GM23338 (cell line): ENCODE data around the gene EVC. TPM values are rescaled to one million over a fixed set of nuclear protein-coding genes. Genes with fewer than 3 reads are reported as not detected.

ENCODE experiments used
- ATAC-seq: fragments of 200-7000 bp; cut with Tn5 transposase; 3 replicates; pipeline ENCODE4 v1.9.1; 2020
- DNase-seq: peaks from one replicate; pipeline ENCODE4 v3.0.0-alpha.2; 2015; ENCODE audit warnings: low spot score
- H2AFZ ChIP-seq: fragments of 200-600 bp; sonication (generic); 2 replicates; pipeline ENCODE4 v1.8.0; 2016; ENCODE audit warnings: antibody characterized with exemption, mild to moderate bottlenecking, moderate library complexity
- H3F3A ChIP-seq: fragments of 200-600 bp; sonication (generic); replicated peaks from 2 replicates; pipeline ENCODE4 v1.8.0; 2017; ENCODE audit warnings: antibody characterized with exemption, mixed run types, low read depth
- H3K27ac ChIP-seq: fragments of 200-600 bp; sonication (generic); 2 replicates; pipeline ENCODE4 v1.6.1; 2016; ENCODE audit warnings: low read depth
- H3K27me3 ChIP-seq: fragments of 200-600 bp; sonication (generic); 2 replicates; pipeline ENCODE4 v1.8.0; 2016; ENCODE audit warnings: mild to moderate bottlenecking, mixed run types, moderate library complexity; ENCODE audit not compliant: insufficient read depth
- H3K36me3 ChIP-seq: fragments of 200-600 bp; sonication (generic); 2 replicates; pipeline ENCODE4 v1.8.0; 2016; ENCODE audit warnings: mild to moderate bottlenecking; ENCODE audit not compliant: insufficient read depth
- H3K4me1 ChIP-seq: fragments of 200-600 bp; sonication (generic); 2 replicates; pipeline ENCODE4 v1.8.0; 2016; ENCODE audit warnings: mild to moderate bottlenecking, moderate library complexity; ENCODE audit not compliant: insufficient read depth
- H3K4me2 ChIP-seq: fragments of 200-600 bp; sonication (generic); 2 replicates; pipeline ENCODE4 v1.7.1; 2017; ENCODE audit warnings: mixed run types
- H3K4me3 ChIP-seq: fragments of 200-600 bp; sonication (generic); 2 replicates; pipeline ENCODE4 v1.6.1; 2016; ENCODE audit warnings: mixed run types
- H3K79me2 ChIP-seq: fragments of 200-600 bp; sonication (generic); replicated peaks from 2 replicates; pipeline ENCODE4 v1.8.0; 2017; ENCODE audit warnings: mild to moderate bottlenecking; ENCODE audit not compliant: insufficient read depth
- H3K9me2 ChIP-seq: fragments of 200-600 bp; sonication (generic); 2 replicates; pipeline ENCODE4 v1.8.0; 2017; ENCODE audit not compliant: insufficient read depth
- H4K20me1 ChIP-seq: fragments of 200-600 bp; sonication (generic); replicated peaks from 2 replicates; pipeline ENCODE4 v1.8.0; 2017; ENCODE audit warnings: mild to moderate bottlenecking; ENCODE audit not compliant: insufficient read depth
- H3K27ac Mint-ChIP-seq: 2 replicates; pipeline ENCODE4 v1.8.0; 2020; ENCODE audit warnings: inconsistent platforms, mild to moderate bottlenecking, moderate library complexity, mixed read lengths
- H3K27me3 Mint-ChIP-seq: 3 replicates; pipeline ENCODE4 v1.8.0; 2022; ENCODE audit warnings: low read depth, mild to moderate bottlenecking, moderate library complexity, mixed read lengths, inconsistent platforms; ENCODE audit not compliant: insufficient read depth, poor library complexity
- H3K36me3 Mint-ChIP-seq: 3 replicates; pipeline ENCODE4 v1.8.0; 2021; ENCODE audit warnings: low read depth, mild to moderate bottlenecking, inconsistent platforms, moderate library complexity, mixed read lengths
- H3K4me1 Mint-ChIP-seq: 3 replicates; pipeline ENCODE4 v1.8.0; 2020; ENCODE audit warnings: mild to moderate bottlenecking, inconsistent platforms, mixed read lengths
- H3K4me3 Mint-ChIP-seq: 3 replicates; pipeline ENCODE4 v1.8.0; 2021; ENCODE audit warnings: moderate library complexity, mild to moderate bottlenecking, inconsistent platforms, mixed read lengths
- H3K9me3 Mint-ChIP-seq: 3 replicates; pipeline ENCODE4 v1.8.0; 2020; ENCODE audit warnings: moderate library complexity, mild to moderate bottlenecking, inconsistent platforms, mixed read lengths
- CREB1 ChIP-seq: fragments of 250-450 bp; sonication (Bioruptor Pico); IDR thresholded peaks from 2 replicates; pipeline ENCODE4 v1.5.0; 2020; ENCODE audit warnings: low read depth, mild to moderate bottlenecking, moderate library complexity
- EZH2 ChIP-seq: fragments of 200-600 bp; sonication (generic); IDR thresholded peaks from one replicate; pipeline ENCODE4 v1.8.0; 2017; ENCODE audit warnings: antibody characterized with exemption, mild to moderate bottlenecking, low read depth; ENCODE audit not compliant: unreplicated experiment
- EZH2phosphoT487 ChIP-seq: fragments of 200-600 bp; sonication (generic); IDR thresholded peaks from one replicate; pipeline ENCODE4 v1.8.1; 2018; ENCODE audit warnings: antibody characterized with exemption; ENCODE audit not compliant: unreplicated experiment
- JUNB ChIP-seq: IDR thresholded peaks from one replicate; pipeline ENCODE4 v1.6.1; 2016; ENCODE audit warnings: antibody characterized with exemption; ENCODE audit not compliant: unreplicated experiment
- NANOG ChIP-seq: IDR thresholded peaks from 2 replicates; pipeline ENCODE4 v1.6.1; 2016; ENCODE audit warnings: antibody characterized with exemption, borderline replicate concordance
- POLR2AphosphoS5 ChIP-seq: IDR thresholded peaks from 2 replicates; pipeline ENCODE4 v1.6.1; 2016; ENCODE audit warnings: antibody characterized with exemption, low read depth
- STAT1 ChIP-seq: IDR thresholded peaks from one replicate; pipeline ENCODE4 v1.6.1; 2016; ENCODE audit warnings: antibody characterized with exemption; ENCODE audit not compliant: unreplicated experiment
- ZNF114 ChIP-seq: fragments of 250-450 bp; sonication (Bioruptor Pico); IDR thresholded peaks from 2 replicates; pipeline ENCODE4 v1.5.0; 2020; ENCODE audit warnings: mild to moderate bottlenecking, moderate library complexity
- ZNF331 ChIP-seq: fragments of 250-450 bp; sonication (Bioruptor Pico); IDR thresholded peaks from 2 replicates; pipeline ENCODE4 v1.5.0; 2020; ENCODE audit warnings: low read depth, mild to moderate bottlenecking, moderate library complexity
- polyA plus RNA-seq: library from polyadenylated mRNA; unstranded; fragments of >200 nt; fragmentation: Nextera tagmentation; extraction: Ambion mirVana; gene quantifications from 2 replicates; pipeline ENCODE4 v1.2.1, GENCODE V29; 2016
- total RNA-seq: library from RNA; depleted of rRNA; stranded (reverse); fragments of >200 nt; shearing (Covaris generic); gene quantifications from 2 replicates; pipeline ENCODE4 v1.2.3, GENCODE V29; 2014
- TF ChIP-seq, protein P1 (sequence below): IDR thresholded peaks from one replicate; pipeline ENCODE4 v1.6.1; 2018; ENCODE audit warnings: antibody characterized with exemption; ENCODE audit not compliant: unreplicated experiment
- TF ChIP-seq, protein P2 (sequence below): IDR thresholded peaks from 2 replicates; pipeline ENCODE4 v1.6.1; 2016; ENCODE audit warnings: antibody characterized with exemption
- TF ChIP-seq, protein P3 (sequence below): fragments of 250-450 bp; sonication (Bioruptor Pico); IDR thresholded peaks from 2 replicates; pipeline ENCODE4 v1.5.0; 2020; ENCODE audit warnings: mild to moderate bottlenecking, moderate library complexity
- TF ChIP-seq, protein P4 (sequence below), 2 experiments: fragments of 200-600 bp in 1 of 2; sonication (generic) in 1 of 2; conservative IDR thresholded peaks; 2 replicates each; pipeline versions ENCODE4 v1.5.1 to v1.6.1; 2016 to 2017; ENCODE audit warnings: antibody characterized with exemption in 2 of 2, low read depth in 2 of 2, mild to moderate bottlenecking in 2 of 2, moderate library complexity in 1 of 2

EVC gene
- total and polyA plus RNA-seq, 2 experiments from 2014 or later: 1.7 to 12.8 TPM

DNA sequence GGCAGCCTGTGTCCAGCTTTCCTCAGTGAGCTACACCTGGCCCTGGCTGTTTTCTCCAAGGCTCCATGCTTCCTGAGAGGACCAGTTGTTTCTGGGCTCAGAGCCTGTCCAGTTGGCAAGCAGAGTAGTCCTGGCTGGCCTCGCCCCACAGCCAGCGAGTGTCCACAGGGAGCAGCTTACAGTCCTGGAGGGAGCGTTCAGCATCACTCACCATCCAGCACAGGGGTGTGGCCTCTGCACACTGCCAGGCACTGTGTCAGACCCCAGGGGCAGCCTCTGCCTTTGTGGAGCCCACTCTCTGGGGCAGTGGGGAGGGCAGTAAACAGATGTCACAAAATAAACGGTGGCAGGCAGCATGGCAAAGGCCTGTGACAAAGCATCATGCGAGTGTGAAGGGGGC, 23.9 kb downstream of the EVC start:
- H3K4me3 Mint-ChIP-seq: no peak overlapping the region
- TF ChIP-seq EZH2 (no peak), CREB1 (CRISPR knock-in tag) (no peak), ZNF114 (CRISPR knock-in tag) (no peak), JUNB (no peak), EZH2phosphoT487 (no peak), ZNF331 (CRISPR knock-in tag) (no peak), NANOG (no peak), POLR2AphosphoS5 (no peak), STAT1 (no peak)
- TF ChIP-seq, protein P1, sequence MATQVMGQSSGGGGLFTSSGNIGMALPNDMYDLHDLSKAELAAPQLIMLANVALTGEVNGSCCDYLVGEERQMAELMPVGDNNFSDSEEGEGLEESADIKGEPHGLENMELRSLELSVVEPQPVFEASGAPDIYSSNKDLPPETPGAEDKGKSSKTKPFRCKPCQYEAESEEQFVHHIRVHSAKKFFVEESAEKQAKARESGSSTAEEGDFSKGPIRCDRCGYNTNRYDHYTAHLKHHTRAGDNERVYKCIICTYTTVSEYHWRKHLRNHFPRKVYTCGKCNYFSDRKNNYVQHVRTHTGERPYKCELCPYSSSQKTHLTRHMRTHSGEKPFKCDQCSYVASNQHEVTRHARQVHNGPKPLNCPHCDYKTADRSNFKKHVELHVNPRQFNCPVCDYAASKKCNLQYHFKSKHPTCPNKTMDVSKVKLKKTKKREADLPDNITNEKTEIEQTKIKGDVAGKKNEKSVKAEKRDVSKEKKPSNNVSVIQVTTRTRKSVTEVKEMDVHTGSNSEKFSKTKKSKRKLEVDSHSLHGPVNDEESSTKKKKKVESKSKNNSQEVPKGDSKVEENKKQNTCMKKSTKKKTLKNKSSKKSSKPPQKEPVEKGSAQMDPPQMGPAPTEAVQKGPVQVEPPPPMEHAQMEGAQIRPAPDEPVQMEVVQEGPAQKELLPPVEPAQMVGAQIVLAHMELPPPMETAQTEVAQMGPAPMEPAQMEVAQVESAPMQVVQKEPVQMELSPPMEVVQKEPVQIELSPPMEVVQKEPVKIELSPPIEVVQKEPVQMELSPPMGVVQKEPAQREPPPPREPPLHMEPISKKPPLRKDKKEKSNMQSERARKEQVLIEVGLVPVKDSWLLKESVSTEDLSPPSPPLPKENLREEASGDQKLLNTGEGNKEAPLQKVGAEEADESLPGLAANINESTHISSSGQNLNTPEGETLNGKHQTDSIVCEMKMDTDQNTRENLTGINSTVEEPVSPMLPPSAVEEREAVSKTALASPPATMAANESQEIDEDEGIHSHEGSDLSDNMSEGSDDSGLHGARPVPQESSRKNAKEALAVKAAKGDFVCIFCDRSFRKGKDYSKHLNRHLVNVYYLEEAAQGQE: no peak
- TF ChIP-seq, protein P2, sequence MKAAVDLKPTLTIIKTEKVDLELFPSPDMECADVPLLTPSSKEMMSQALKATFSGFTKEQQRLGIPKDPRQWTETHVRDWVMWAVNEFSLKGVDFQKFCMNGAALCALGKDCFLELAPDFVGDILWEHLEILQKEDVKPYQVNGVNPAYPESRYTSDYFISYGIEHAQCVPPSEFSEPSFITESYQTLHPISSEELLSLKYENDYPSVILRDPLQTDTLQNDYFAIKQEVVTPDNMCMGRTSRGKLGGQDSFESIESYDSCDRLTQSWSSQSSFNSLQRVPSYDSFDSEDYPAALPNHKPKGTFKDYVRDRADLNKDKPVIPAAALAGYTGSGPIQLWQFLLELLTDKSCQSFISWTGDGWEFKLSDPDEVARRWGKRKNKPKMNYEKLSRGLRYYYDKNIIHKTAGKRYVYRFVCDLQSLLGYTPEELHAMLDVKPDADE: no peak
- TF ChIP-seq, protein P3, sequence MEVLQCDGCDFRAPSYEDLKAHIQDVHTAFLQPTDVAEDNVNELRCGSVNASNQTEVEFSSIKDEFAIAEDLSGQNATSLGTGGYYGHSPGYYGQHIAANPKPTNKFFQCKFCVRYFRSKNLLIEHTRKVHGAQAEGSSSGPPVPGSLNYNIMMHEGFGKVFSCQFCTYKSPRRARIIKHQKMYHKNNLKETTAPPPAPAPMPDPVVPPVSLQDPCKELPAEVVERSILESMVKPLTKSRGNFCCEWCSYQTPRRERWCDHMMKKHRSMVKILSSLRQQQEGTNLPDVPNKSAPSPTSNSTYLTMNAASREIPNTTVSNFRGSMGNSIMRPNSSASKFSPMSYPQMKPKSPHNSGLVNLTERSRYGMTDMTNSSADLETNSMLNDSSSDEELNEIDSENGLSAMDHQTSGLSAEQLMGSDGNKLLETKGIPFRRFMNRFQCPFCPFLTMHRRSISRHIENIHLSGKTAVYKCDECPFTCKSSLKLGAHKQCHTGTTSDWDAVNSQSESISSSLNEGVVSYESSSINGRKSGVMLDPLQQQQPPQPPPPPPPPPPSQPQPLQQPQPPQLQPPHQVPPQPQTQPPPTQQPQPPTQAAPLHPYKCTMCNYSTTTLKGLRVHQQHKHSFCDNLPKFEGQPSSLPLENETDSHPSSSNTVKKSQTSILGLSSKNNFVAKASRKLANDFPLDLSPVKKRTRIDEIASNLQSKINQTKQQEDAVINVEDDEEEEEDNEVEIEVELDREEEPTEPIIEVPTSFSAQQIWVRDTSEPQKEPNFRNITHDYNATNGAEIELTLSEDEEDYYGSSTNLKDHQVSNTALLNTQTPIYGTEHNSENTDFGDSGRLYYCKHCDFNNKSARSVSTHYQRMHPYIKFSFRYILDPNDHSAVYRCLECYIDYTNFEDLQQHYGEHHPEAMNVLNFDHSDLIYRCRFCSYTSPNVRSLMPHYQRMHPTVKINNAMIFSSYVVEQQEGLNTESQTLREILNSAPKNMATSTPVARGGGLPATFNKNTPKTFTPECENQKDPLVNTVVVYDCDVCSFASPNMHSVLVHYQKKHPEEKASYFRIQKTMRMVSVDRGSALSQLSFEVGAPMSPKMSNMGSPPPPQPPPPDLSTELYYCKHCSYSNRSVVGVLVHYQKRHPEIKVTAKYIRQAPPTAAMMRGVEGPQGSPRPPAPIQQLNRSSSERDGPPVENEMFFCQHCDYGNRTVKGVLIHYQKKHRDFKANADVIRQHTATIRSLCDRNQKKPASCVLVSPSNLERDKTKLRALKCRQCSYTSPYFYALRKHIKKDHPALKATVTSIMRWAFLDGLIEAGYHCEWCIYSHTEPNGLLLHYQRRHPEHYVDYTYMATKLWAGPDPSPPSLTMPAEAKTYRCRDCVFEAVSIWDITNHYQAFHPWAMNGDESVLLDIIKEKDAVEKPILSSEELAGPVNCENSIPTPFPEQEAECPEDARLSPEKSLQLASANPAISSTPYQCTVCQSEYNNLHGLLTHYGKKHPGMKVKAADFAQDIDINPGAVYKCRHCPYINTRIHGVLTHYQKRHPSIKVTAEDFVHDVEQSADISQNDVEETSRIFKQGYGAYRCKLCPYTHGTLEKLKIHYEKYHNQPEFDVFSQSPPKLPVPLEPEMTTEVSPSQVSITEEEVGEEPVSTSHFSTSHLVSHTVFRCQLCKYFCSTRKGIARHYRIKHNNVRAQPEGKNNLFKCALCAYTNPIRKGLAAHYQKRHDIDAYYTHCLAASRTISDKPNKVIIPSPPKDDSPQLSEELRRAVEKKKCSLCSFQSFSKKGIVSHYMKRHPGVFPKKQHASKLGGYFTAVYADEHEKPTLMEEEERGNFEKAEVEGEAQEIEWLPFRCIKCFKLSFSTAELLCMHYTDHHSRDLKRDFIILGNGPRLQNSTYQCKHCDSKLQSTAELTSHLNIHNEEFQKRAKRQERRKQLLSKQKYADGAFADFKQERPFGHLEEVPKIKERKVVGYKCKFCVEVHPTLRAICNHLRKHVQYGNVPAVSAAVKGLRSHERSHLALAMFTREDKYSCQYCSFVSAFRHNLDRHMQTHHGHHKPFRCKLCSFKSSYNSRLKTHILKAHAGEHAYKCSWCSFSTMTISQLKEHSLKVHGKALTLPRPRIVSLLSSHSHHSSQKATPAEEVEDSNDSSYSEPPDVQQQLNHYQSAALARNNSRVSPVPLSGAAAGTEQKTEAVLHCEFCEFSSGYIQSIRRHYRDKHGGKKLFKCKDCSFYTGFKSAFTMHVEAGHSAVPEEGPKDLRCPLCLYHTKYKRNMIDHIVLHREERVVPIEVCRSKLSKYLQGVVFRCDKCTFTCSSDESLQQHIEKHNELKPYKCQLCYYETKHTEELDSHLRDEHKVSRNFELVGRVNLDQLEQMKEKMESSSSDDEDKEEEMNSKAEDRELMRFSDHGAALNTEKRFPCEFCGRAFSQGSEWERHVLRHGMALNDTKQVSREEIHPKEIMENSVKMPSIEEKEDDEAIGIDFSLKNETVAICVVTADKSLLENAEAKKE (CRISPR knock-in tag): no peak
- TF ChIP-seq, protein P4, sequence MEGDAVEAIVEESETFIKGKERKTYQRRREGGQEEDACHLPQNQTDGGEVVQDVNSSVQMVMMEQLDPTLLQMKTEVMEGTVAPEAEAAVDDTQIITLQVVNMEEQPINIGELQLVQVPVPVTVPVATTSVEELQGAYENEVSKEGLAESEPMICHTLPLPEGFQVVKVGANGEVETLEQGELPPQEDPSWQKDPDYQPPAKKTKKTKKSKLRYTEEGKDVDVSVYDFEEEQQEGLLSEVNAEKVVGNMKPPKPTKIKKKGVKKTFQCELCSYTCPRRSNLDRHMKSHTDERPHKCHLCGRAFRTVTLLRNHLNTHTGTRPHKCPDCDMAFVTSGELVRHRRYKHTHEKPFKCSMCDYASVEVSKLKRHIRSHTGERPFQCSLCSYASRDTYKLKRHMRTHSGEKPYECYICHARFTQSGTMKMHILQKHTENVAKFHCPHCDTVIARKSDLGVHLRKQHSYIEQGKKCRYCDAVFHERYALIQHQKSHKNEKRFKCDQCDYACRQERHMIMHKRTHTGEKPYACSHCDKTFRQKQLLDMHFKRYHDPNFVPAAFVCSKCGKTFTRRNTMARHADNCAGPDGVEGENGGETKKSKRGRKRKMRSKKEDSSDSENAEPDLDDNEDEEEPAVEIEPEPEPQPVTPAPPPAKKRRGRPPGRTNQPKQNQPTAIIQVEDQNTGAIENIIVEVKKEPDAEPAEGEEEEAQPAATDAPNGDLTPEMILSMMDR (conservative IDR thresholded peaks at IDR 0.05; ENCODE audit: low read depth in 2 of 2): no peak
- Histone ChIP-seq H3K4me1 (no peaks in the 10 kb centered on the region), H3K4me2 (no peak overlapping the region), H2AFZ (no peak overlapping the region), H3F3A (no peaks in the 10 kb centered on the region), H4K20me1 (no peaks in the 10 kb centered on the region), H3K79me2 (no peaks in the 10 kb centered on the region), H3K27me3 (no peaks in the 10 kb centered on the region), H3K27ac (no peak overlapping the region), H3K9me2 (no peaks in the 10 kb centered on the region), H3K4me3 (no peak overlapping the region), H3K36me3 (no peaks in the 10 kb centered on the region)
- H3K27ac Mint-ChIP-seq: no peak overlapping the region
- H3K9me3 Mint-ChIP-seq: no peaks in the 10 kb centered on the region
- no peak for ATAC-seq
- H3K36me3 Mint-ChIP-seq: peaks cover 21% of the 10 kb centered on the region
- no peak for DNase-seq
- peaks cover 4% of the 10 kb centered on the region for H3K27me3 Mint-ChIP-seq
- H3K4me1 Mint-ChIP-seq: peaks cover 5% of the 10 kb centered on the region; the same call in 2 of the 3 replicates
